ENCODE data around the gene SNX30.
A peak's percentile ranks its signal among the peaks of the same experiment; 100 is the strongest.

Gene SNX30

GRCh38 chr9:112894699-112895098, 144.1 kb downstream of the SNX30 start:
- TF ChIP-seq MYC (IDR thresholded peaks at IDR 0.05; ENCODE audit: low read depth, low read length) (peak; percentile 19; the same call in 1 of the 2 replicates), POLR2A (IDR thresholded peaks at IDR 0.05; ENCODE audit: extremely low read depth, insufficient read length) (no peak), CTCF (IDR thresholded peaks at IDR 0.05; ENCODE audit: low read depth, low read length) (no peak), MAX (IDR thresholded peaks at IDR 0.05; ENCODE audit: low read depth, low read length) (no peak)
- no peak overlapping the region for H3K4me3 ChIP-seq (ENCODE audit: low read depth, low read length)
- peak; percentile 86 for DNase-seq (ENCODE audit: low read depth)

GRCh38 chr9:112896131-112896530, 145.6 kb downstream of the SNX30 start:
- no peak for TF ChIP-seq POLR2A (IDR thresholded peaks at IDR 0.05; ENCODE audit: extremely low read depth, insufficient read length)

GRCh38 chr9:112898872-112899311, 148.3 kb downstream of the SNX30 start:
- no peak overlapping the region for H3K4me3 ChIP-seq (ENCODE audit: low read depth, low read length)
- DNase-seq (ENCODE audit: low read depth) = peak; percentile 46
- TF ChIP-seq POLR2A (IDR thresholded peaks at IDR 0.05; ENCODE audit: extremely low read depth, insufficient read length) = no peak
- TF ChIP-seq MYC (IDR thresholded peaks at IDR 0.05; ENCODE audit: low read depth, low read length) = no peak
- no peak for TF ChIP-seq MAX (IDR thresholded peaks at IDR 0.05; ENCODE audit: low read depth, low read length)
- TF ChIP-seq CTCF (IDR thresholded peaks at IDR 0.05; ENCODE audit: low read depth, low read length) = no peak

More at GRCh38 chr9:112896131-112896530, 145.6 kb downstream of the SNX30 start:
- no peak for DNase-seq (ENCODE audit: low read depth)
- no peak overlapping the region for H3K4me3 ChIP-seq (ENCODE audit: low read depth, low read length)

GRCh38 chr9:112900488-112900887, 149.9 kb downstream of the SNX30 start:
- no peak for DNase-seq (ENCODE audit: low read depth)

GRCh38 chr9:112900901-112901300, 150.3 kb downstream of the SNX30 start:
- no peak for TF ChIP-seq CTCF (IDR thresholded peaks at IDR 0.05; ENCODE audit: low read depth, low read length)
- TF ChIP-seq MAX (IDR thresholded peaks at IDR 0.05; ENCODE audit: low read depth, low read length) = no peak
- no peak for TF ChIP-seq MYC (IDR thresholded peaks at IDR 0.05; ENCODE audit: low read depth, low read length)
- TF ChIP-seq POLR2A (IDR thresholded peaks at IDR 0.05; ENCODE audit: extremely low read depth, insufficient read length) = no peak
- H3K4me3 ChIP-seq (ENCODE audit: low read depth, low read length) = no peak overlapping the region
- DNase-seq (ENCODE audit: low read depth) = no peak

More at GRCh38 chr9:112900488-112900887, 149.9 kb downstream of the SNX30 start:
- H3K4me3 ChIP-seq (ENCODE audit: low read depth, low read length) = no peak overlapping the region
- TF ChIP-seq MAX (IDR thresholded peaks at IDR 0.05; ENCODE audit: low read depth, low read length) (no peak), POLR2A (IDR thresholded peaks at IDR 0.05; ENCODE audit: extremely low read depth, insufficient read length) (no peak), MYC (IDR thresholded peaks at IDR 0.05; ENCODE audit: low read depth, low read length) (no peak), CTCF (IDR thresholded peaks at IDR 0.05; ENCODE audit: low read depth, low read length) (no peak)

GRCh38 chr9:112905084-112905483, 154.5 kb downstream of the SNX30 start:
- TF ChIP-seq CTCF (IDR thresholded peaks at IDR 0.05; ENCODE audit: low read depth, low read length) = no peak
- TF ChIP-seq MYC (IDR thresholded peaks at IDR 0.05; ENCODE audit: low read depth, low read length) = no peak
- no peak for TF ChIP-seq POLR2A (IDR thresholded peaks at IDR 0.05; ENCODE audit: extremely low read depth, insufficient read length)
- no peak for TF ChIP-seq MAX (IDR thresholded peaks at IDR 0.05; ENCODE audit: low read depth, low read length)
- H3K4me3 ChIP-seq (ENCODE audit: low read depth, low read length) = no peak overlapping the region
- no peak for DNase-seq (ENCODE audit: low read depth)

Measured in NB4 (cell line).